HFFc6 (cell line): ENCODE results near the gene CTBS. TPM values are rescaled to one million over a fixed set of nuclear protein-coding genes. Genes with fewer than 3 reads are reported as not detected.

Experiments used
- DNase-seq: peaks from one replicate; pipeline ENCODE4 v3.0.0-alpha.2; 2018
- H3K27ac Mint-ChIP-seq: 2 replicates; pipeline ENCODE4 v1.8.0; 2020; ENCODE audit warnings: mild to moderate bottlenecking, mixed read lengths
- H3K27me3 Mint-ChIP-seq: 2 replicates; pipeline ENCODE4 v1.8.0; 2021; ENCODE audit warnings: mild to moderate bottlenecking, moderate library complexity, mixed read lengths; ENCODE audit not compliant: insufficient read depth
- H3K36me3 Mint-ChIP-seq: 2 replicates; pipeline ENCODE4 v1.8.0; 2021; ENCODE audit warnings: low read depth, mixed read lengths
- H3K4me1 Mint-ChIP-seq: 2 replicates; pipeline ENCODE4 v1.8.0; 2020; ENCODE audit warnings: low read depth, mixed read lengths
- H3K4me3 Mint-ChIP-seq: 2 replicates; pipeline ENCODE4 v1.8.0; 2020; ENCODE audit warnings: mild to moderate bottlenecking, moderate library complexity, mixed read lengths
- H3K9me3 Mint-ChIP-seq: 2 replicates; pipeline ENCODE4 v1.8.0; 2020; ENCODE audit warnings: mild to moderate bottlenecking, mixed read lengths
- CTCF ChIP-seq: fragments of 200-600 bp; sonication (generic); IDR thresholded peaks from 2 replicates; pipeline ENCODE4 v1.5.0; 2021; ENCODE audit warnings: antibody characterized with exemption, mild to moderate bottlenecking
- long read RNA-seq: library from polyadenylated mRNA; unstranded; transcript quantifications from one replicate; pipeline ENCODE4 v2.0.0, GENCODE V29; 2019
- total RNA-seq, 6 experiments: library from RNA; stranded (reverse); fragmentation: NEBNext Ultra II Directional; extraction: Animal tissue kit (Norgen Biotek cat#: 25700); gene quantifications; 2 replicates in 1 of 6; 3 replicates in 5 of 6; pipeline ENCODE4 v1.2.3, GENCODE V29; 2021

Gene CTBS
- 10 to 100 TPM; 15.4 to 21.2 (median 17.8) TPM for total RNA-seq
- long read RNA-seq, full-length matches to known transcripts: 17 of 42 reads
- long read RNA-seq, partial matches to known transcripts: 6 of 42 reads
- long read RNA-seq, other reads (novel, unspliced or antisense): 19 of 42 reads

- Mint-ChIP-seq H3K36me3 (peaks cover 31% of the 10 kb centered on the region), H3K4me3 (peak within 1 kb of the TSS; percentile 96), H3K27me3 (no peaks in the 10 kb centered on the region; the same call in 1 of the 2 replicates), H3K4me1 (peaks cover 45% of the 10 kb centered on the region), H3K9me3 (peaks cover 5% of the 10 kb centered on the region; the same call in 1 of the 2 replicates), H3K27ac (peak within 1 kb of the TSS; percentile 100)
- no peak for TF ChIP-seq CTCF
- DNase-seq: peak; percentile 71
These were observed at the start of gene CTBS for GRCh38 chr1:84573967-84574842. CTBS (minus strand) TSS chr1:84574440; CDS start chr1:84574415, 25 bp downstream.

GRCh38 chr1:84621553-84621952, 47.3 kb upstream of the CTBS start:
- H3K4me3 Mint-ChIP-seq: no peak overlapping the region

GRCh38 chr1:84620720-84621313, 46.6 kb upstream of the CTBS start:
- DNase-seq: peak; percentile 60
- Mint-ChIP-seq H3K36me3 (no peaks in the 10 kb centered on the region), H3K27ac (peak overlapping the region; percentile 99), H3K27me3 (peaks cover 5% of the 10 kb centered on the region; the same call in 1 of the 2 replicates), H3K4me3 (peak overlapping the region; percentile 92), H3K4me1 (peaks cover 41% of the 10 kb centered on the region), H3K9me3 (no peaks in the 10 kb centered on the region)
- peak; percentile 99 for TF ChIP-seq CTCF

More at GRCh38 chr1:84621553-84621952, 47.3 kb upstream of the CTBS start:
- Mint-ChIP-seq H3K4me1 (peaks cover 41% of the 10 kb centered on the region), H3K9me3 (no peaks in the 10 kb centered on the region), H3K27me3 (peaks cover 5% of the 10 kb centered on the region; the same call in 1 of the 2 replicates), H3K27ac (no peak overlapping the region), H3K36me3 (no peaks in the 10 kb centered on the region)
- no peak for DNase-seq
- no peak for TF ChIP-seq CTCF

GRCh38 chr1:84619383-84620102, 45.3 kb upstream of the CTBS start:
- DNase-seq: peak; percentile 95
- Mint-ChIP-seq H3K4me3 (peak overlapping the region; percentile 92), H3K9me3 (peaks cover 6% of the 10 kb centered on the region), H3K36me3 (peaks cover 6% of the 10 kb centered on the region), H3K27ac (peak overlapping the region; percentile 99), H3K27me3 (peaks cover 2% of the 10 kb centered on the region; the same call in 1 of the 2 replicates), H3K4me1 (peaks cover 41% of the 10 kb centered on the region)
- no peak for TF ChIP-seq CTCF

GRCh38 chr1:84617349-84617748, 43.1 kb upstream of the CTBS start:
- Mint-ChIP-seq H3K36me3 (peaks cover 23% of the 10 kb centered on the region), H3K27ac (no peak overlapping the region), H3K4me1 (peaks cover 37% of the 10 kb centered on the region), H3K9me3 (peaks cover 24% of the 10 kb centered on the region), H3K27me3 (peaks cover 1% of the 10 kb centered on the region; the same call in 1 of the 2 replicates), H3K4me3 (no peak overlapping the region)
- TF ChIP-seq CTCF: no peak
- DNase-seq: no peak
